Gastroesophageal sphincter (tissue), 4 donors: ENCODE results near the gene SEMA3A. TPM values are rescaled to one million over a fixed set of nuclear protein-coding genes. Genes with fewer than 3 reads are reported as not detected.

Source experiments
- ATAC-seq: fragments of 150-250 bp; one replicate; pipeline ENCODE4 v1.9.1; 2016; ENCODE audit warnings: mild to moderate bottlenecking, moderate library complexity
- H3K27ac ChIP-seq, 4 donors: fragments of 200-600 bp; sonication (generic) in 3 of 4; 1 replicate in 3 of 4; 2 replicates in 1 of 4; pipeline ENCODE4 v1.5.1; 2016 to 2019
- H3K27me3 ChIP-seq: fragments of 200-600 bp; sonication (generic); one replicate; pipeline ENCODE4 v1.5.1; 2019
- H3K36me3 ChIP-seq, 2 donors: fragments of 200-600 bp; sonication (generic); one replicate each; pipeline ENCODE4 v1.5.1; 2019; ENCODE audit warnings: control low read depth in 1 of 2
- H3K4me1 ChIP-seq, 3 donors: fragments of 200-600 bp; sonication (generic); 1 replicate in 2 of 3; 2 replicates in 1 of 3; pipeline ENCODE4 v1.5.1; 2016 to 2019; ENCODE audit warnings: control low read depth in 2 of 3
- H3K4me3 ChIP-seq, 2 donors: fragments of 200-600 bp; sonication (generic); one replicate each; pipeline ENCODE4 v1.5.1; 2019; ENCODE audit warnings: mild to moderate bottlenecking in 1 of 2, moderate library complexity in 1 of 2
- H3K9me3 ChIP-seq, 3 donors: fragments of 200-600 bp; sonication (generic); one replicate each; pipeline ENCODE4 v1.5.1; 2017 to 2019; ENCODE audit warnings: control low read depth in 2 of 3
- EP300 ChIP-seq: sonication (generic); formaldehyde crosslinking; IDR thresholded peaks from one replicate; pipeline ENCODE4 v1.6.1; 2017; ENCODE audit warnings: antibody characterized with exemption, mild to moderate bottlenecking
- POLR2A ChIP-seq, 2 donors: fragments of 450-650 bp; IDR thresholded peaks; one replicate each; pipeline ENCODE4 v1.6.1; 2017; ENCODE audit warnings: antibody characterized with exemption in 2 of 2, mild to moderate bottlenecking in 2 of 2, moderate library complexity in 1 of 2
- POLR2AphosphoS5 ChIP-seq: sonication (generic); formaldehyde crosslinking; IDR thresholded peaks from one replicate; pipeline ENCODE4 v1.6.1; 2017; ENCODE audit warnings: antibody characterized with exemption
- WGBS, 2 donors: methylation state at CpG; one replicate each; pipeline ENCODE4 v1.1.5; 2018; ENCODE audit warnings: low coverage in 1 of 2; 5-methylcytosine and 5-hydroxymethylcytosine counted together
- total RNA-seq, 4 donors: library from RNA; depleted of rRNA; stranded (reverse); fragments of >200 nt; gene quantifications; one replicate each; pipeline ENCODE4 v1.1.0, GENCODE V29; 2016
- TF ChIP-seq, protein P1 (sequence below), 4 experiments: fragments of 200-600 bp in 2 of 4; fragments of 450-650 bp in 2 of 4; sonication (generic) in 1 of 4; IDR thresholded peaks; one replicate each; pipeline ENCODE4 v1.5.1; 2017 to 2019; ENCODE audit warnings: antibody characterized with exemption in 4 of 4, mild to moderate bottlenecking in 2 of 4, moderate library complexity in 2 of 4

SEMA3A gene
- total RNA-seq, 4 donors from 2014 or later, result 24.6 to 61.6 (median 33.0) TPM

DNA sequence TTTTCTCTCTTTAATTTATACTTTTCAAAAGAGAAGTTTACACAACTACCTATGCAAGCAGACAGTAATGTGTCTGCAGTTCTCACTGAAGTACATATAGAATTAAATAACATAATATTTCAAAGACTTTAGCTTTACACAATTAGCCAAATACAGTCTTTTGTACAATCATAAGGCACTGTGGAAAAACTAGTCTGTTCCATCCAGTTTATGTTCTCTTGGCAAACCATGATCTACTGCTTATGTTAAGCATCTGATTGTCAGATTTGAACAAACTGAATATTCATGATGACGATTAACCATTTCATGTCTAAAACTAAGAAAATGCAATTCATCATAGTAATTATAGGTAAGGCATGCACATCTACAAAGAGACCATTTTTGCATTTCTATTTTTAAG is 842 bp downstream of the SEMA3A start:
- Histone ChIP-seq H3K27me3 (no peaks in the 10 kb centered on the region), H3K27ac (peak overlapping the region; percentile 47 to 82 (median 77)), H3K9me3 (no peaks in the 10 kb centered on the region), H3K4me3 (peak overlapping the region; percentile 55 to 70), H3K4me1 (peaks cover 0 to 39% (median 0%) of the 10 kb centered on the region in 3 donors), H3K36me3 (no peaks in the 10 kb centered on the region)
- WGBS, 2 donors, result 16 to 27% methylated on average over 1 of the region's 1 CpG
- ATAC-seq, result no peak
- TF ChIP-seq POLR2AphosphoS5 (no peak), EP300 (no peak), POLR2A (IDR thresholded peaks at IDR 0.05) (no peak)
- TF ChIP-seq, protein P1, sequence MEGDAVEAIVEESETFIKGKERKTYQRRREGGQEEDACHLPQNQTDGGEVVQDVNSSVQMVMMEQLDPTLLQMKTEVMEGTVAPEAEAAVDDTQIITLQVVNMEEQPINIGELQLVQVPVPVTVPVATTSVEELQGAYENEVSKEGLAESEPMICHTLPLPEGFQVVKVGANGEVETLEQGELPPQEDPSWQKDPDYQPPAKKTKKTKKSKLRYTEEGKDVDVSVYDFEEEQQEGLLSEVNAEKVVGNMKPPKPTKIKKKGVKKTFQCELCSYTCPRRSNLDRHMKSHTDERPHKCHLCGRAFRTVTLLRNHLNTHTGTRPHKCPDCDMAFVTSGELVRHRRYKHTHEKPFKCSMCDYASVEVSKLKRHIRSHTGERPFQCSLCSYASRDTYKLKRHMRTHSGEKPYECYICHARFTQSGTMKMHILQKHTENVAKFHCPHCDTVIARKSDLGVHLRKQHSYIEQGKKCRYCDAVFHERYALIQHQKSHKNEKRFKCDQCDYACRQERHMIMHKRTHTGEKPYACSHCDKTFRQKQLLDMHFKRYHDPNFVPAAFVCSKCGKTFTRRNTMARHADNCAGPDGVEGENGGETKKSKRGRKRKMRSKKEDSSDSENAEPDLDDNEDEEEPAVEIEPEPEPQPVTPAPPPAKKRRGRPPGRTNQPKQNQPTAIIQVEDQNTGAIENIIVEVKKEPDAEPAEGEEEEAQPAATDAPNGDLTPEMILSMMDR (IDR thresholded peaks at IDR 0.05), result no peak

DNA sequence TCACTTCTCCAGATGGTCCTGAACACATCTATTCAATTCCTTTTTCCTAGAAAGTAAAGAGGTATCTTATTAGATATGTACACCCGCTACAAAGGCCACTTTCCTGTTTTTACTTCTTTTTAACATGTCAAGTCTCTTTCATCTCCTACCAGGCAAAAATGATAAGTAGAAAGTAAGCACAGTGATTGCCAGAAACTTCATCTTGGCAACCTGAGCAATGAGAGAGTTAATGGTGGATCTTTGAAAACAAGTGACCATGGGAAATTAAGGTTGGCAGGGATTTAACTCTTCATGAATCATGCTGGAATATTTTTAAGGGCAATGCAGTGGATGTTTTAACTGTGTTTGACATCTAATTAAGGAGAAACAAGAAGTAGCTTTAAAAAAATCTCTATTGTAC is 2.7 kb downstream of the SEMA3A start:
- H3K27ac ChIP-seq, result peak overlapping the region; percentile 45 to 82 (median 77)
- no peaks in the 10 kb centered on the region for H3K27me3 ChIP-seq
- peaks cover 0 to 52% (median 0%) of the 10 kb centered on the region in 3 donors for H3K4me1 ChIP-seq
- no peaks in the 10 kb centered on the region for H3K9me3 ChIP-seq
- WGBS, 2 donors, result 11 to 31% methylated on average over 1 of the region's 1 CpG
- no peak for ATAC-seq
- TF ChIP-seq, protein P1 (IDR thresholded peaks at IDR 0.05), result no peak
- TF ChIP-seq POLR2AphosphoS5, result no peak
- H3K36me3 ChIP-seq, result no peaks in the 10 kb centered on the region
- H3K4me3 ChIP-seq, result peak overlapping the region; percentile 55 to 70

DNA sequence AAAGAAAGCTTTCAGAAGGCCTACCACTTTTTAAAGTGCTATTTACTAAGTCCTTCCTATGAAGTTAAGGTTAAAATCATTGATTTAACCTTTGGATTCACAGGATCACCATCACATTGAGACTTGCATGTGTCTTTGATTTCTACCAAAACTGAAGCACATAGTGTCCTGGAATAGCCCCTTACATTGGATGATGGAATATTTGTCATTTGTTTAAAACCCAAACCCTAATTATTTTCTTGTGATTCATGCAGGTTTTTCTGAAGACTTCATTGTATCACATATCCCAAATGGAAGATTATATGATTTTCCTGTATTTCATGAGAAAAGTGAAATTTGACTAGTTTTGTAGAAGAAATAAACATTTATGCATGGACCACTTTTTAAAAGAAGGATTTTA is 3.3 kb downstream of the SEMA3A start:
- TF ChIP-seq POLR2AphosphoS5, result no peak
- TF ChIP-seq, protein P1 (IDR thresholded peaks at IDR 0.05), result no peak
- TF ChIP-seq POLR2A (IDR thresholded peaks at IDR 0.05), result no peak
- no peak for TF ChIP-seq EP300
- Histone ChIP-seq H3K4me1 (peaks cover 0 to 53% (median 0%) of the 10 kb centered on the region in 3 donors), H3K9me3 (no peaks in the 10 kb centered on the region), H3K27me3 (no peaks in the 10 kb centered on the region), H3K36me3 (no peaks in the 10 kb centered on the region), H3K27ac (peak overlapping the region; percentile 45 to 82 (median 77)), H3K4me3 (peak overlapping the region; percentile 55 to 70)
- ATAC-seq, result no peak

DNA sequence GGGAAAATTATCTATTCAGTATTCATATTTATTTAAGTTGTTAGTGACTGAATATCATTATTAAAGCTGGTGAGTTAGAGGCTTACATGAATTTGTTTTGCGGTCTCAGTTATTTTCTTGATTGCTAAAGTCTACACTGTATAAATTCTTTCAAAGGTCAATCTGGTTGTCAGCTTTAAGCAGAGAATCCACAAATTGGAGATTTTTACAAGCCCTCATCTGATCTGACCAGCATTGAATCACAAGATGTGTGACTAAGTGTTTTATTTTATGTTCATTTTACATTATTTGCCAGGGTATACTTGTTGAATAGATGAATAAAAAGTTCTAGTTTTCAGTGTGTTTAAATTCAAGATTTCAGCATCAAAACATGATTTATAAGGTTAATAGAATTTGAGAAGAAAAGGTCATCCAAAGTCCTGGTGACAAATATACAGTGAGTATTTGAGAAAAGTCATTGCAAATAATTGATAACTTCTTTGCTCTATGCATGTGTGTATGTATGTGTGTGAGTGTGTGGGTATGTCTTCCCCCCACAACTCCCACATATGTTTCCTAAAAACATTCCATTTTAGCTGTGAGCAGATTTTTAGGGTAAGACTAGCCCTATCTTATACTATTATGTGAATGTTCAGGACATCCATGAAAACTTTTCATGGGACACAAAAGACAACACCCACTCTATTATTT is 4.4 kb downstream of the SEMA3A start:
- no peak for TF ChIP-seq EP300
- TF ChIP-seq, protein P1 (IDR thresholded peaks at IDR 0.05), result no peak
- TF ChIP-seq POLR2AphosphoS5, result no peak
- Histone ChIP-seq H3K4me3 (peak overlapping the region; percentile 5 to 19), H3K4me1 (peaks cover 0 to 45% (median 0%) of the 10 kb centered on the region in 3 donors), H3K36me3 (no peaks in the 10 kb centered on the region), H3K27me3 (no peaks in the 10 kb centered on the region), H3K27ac (peak overlapping the region in 3 of 4 donors; percentile 54 to 77 (median 55)), H3K9me3 (no peaks in the 10 kb centered on the region)
- 33 to 80% methylated on average over 1 of the region's 1 CpG for WGBS, 2 donors
- no peak for ATAC-seq

DNA sequence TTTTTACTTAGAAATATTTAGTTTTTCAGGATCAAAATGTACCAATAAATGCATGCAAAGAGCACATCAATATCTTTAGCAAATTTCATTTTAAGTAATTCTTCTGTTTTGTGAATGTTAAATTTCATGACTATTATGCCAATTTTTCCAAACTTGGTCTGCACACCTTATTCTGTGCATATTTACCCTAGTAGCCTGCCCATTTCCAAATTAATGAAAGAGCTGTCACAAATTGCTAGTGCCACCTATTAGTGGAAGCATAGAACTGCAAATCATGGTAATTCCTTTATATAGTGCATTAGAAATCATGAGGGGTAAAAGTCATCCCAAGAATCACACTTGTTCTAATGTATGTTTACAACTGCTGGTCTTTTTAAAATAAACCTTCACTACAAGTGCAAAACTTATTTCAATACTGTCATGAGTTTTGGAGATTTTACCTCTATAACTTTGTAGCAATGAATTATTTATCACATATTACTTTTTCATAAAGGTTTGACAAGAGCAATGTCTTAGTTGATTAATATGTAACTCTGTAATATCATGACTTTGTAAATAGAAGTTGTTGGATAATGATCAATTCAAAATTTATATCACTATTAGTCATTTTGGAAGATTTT is 5.7 kb downstream of the SEMA3A start:
- no peaks in the 10 kb centered on the region for H3K27me3 ChIP-seq
- ATAC-seq, result no peak

More for the DNA sequence above, 5.7 kb downstream of the SEMA3A start:
- H3K36me3 ChIP-seq, result no peaks in the 10 kb centered on the region
- H3K4me1 ChIP-seq, result peaks cover 0 to 53% (median 0%) of the 10 kb centered on the region in 3 donors
- TF ChIP-seq, protein P1 (IDR thresholded peaks at IDR 0.05), result peak; percentile 7 to 48 (median 36)
- TF ChIP-seq EP300, result no peak
- no peak for TF ChIP-seq POLR2AphosphoS5
- H3K27ac ChIP-seq, result peak overlapping the region in 2 of 4 donors; percentile 2 to 24
- no peaks in the 10 kb centered on the region for H3K9me3 ChIP-seq
- no peak overlapping the region for H3K4me3 ChIP-seq
